CD4-positive, alpha-beta memory T cell (primary cell): ENCODE data around the gene STAM. TPM values are rescaled to one million over a fixed set of nuclear protein-coding genes. Genes with fewer than 3 reads are reported as not detected.

ENCODE experiments used
- CTCF ChIA-PET: fragments of 350-600 bp; sonication (Branson Sonifier 250); formaldehyde crosslinking; loops from one replicate; lab custom pipeline; 2021; ENCODE audit warnings: inconsistent platforms; ENCODE audit not compliant: partially characterized antibody; lab: Charles Lee
- POLR2A ChIA-PET: fragments of 350-600 bp; sonication (Branson Sonifier 250); formaldehyde crosslinking; loops from one replicate; lab custom pipeline; 2021; ENCODE audit not compliant: partially characterized antibody; lab: Charles Lee
- DNase-seq, 5 donors: peaks; one replicate each; pipeline versions ENCODE4 v3.0.0 to v3.0.0-alpha.2; 2020 to 2022; ENCODE audit warnings: mixed read lengths in 1 of 5
- H3K27ac ChIP-seq: one replicate; pipeline ENCODE4 v1.7.0; 2013; ENCODE audit warnings: low read depth, low read length
- H3K27me3 ChIP-seq: 2 replicates; pipeline ENCODE4 v1.7.0; 2013; ENCODE audit warnings: mild to moderate bottlenecking, low read length, moderate library complexity; ENCODE audit not compliant: insufficient read depth
- H3K36me3 ChIP-seq: 2 replicates; pipeline ENCODE4 v1.7.0; 2013; ENCODE audit warnings: mild to moderate bottlenecking, low read length, moderate library complexity; ENCODE audit not compliant: insufficient read depth
- H3K4me1 ChIP-seq: 2 replicates; pipeline ENCODE4 v1.7.0; 2013; ENCODE audit warnings: mild to moderate bottlenecking, low read length, moderate library complexity; ENCODE audit not compliant: insufficient read depth
- H3K4me3 ChIP-seq, 2 donors: one replicate each; pipeline ENCODE4 v1.7.0; 2013; ENCODE audit warnings: low read length in 2 of 2, mild to moderate bottlenecking in 1 of 2
- H3K9me3 ChIP-seq, 2 donors: one replicate each; pipeline ENCODE4 v1.7.0; 2013; ENCODE audit warnings: low read length in 2 of 2, control low read depth in 1 of 2; ENCODE audit not compliant: control insufficient read depth in 1 of 2
- H3K27ac Mint-ChIP-seq, 7 donors: one replicate each; pipeline ENCODE4 v1.8.0; 2020 to 2021; ENCODE audit warnings: mixed read lengths in 7 of 7, mild to moderate bottlenecking in 6 of 7, inconsistent platforms in 3 of 7, moderate library complexity in 3 of 7
- H3K27me3 Mint-ChIP-seq, 2 donors: one replicate each; pipeline ENCODE4 v1.8.0; 2020 to 2021; ENCODE audit warnings: mixed read lengths in 2 of 2
- H3K36me3 Mint-ChIP-seq, 2 donors: one replicate each; pipeline ENCODE4 v1.8.0; 2020 to 2021; ENCODE audit warnings: mixed read lengths in 2 of 2, inconsistent platforms in 1 of 2, mild to moderate bottlenecking in 1 of 2
- H3K4me1 Mint-ChIP-seq, 4 donors: one replicate each; pipeline ENCODE4 v1.8.0; 2020 to 2021; ENCODE audit warnings: mixed read lengths in 4 of 4, mild to moderate bottlenecking in 1 of 4
- H3K4me3 Mint-ChIP-seq, 8 donors: one replicate each; pipeline ENCODE4 v1.8.0; 2020 to 2021; ENCODE audit warnings: mixed read lengths in 8 of 8, mild to moderate bottlenecking in 7 of 8, moderate library complexity in 6 of 8, inconsistent platforms in 3 of 8
- H3K9me3 Mint-ChIP-seq, 8 donors: one replicate each; pipeline ENCODE4 v1.8.0; 2020 to 2021; ENCODE audit warnings: mixed read lengths in 8 of 8, mild to moderate bottlenecking in 5 of 8, inconsistent platforms in 3 of 8, moderate library complexity in 1 of 8
- intact Hi-C: fragments of 100-400 bp; cut with micrococcal nuclease; formaldehyde crosslinking; loops from one replicate; pipeline ENCODE4 v1.15.1; 2023
- polyA plus RNA-seq, 2 donors: library from polyadenylated mRNA; unstranded; fragments of 300-500 nt; fragmentation: Illumina TruSeq; gene quantifications; one replicate each; pipeline ENCODE4 v1.2.3, GENCODE V29; 2021
- total RNA-seq, 2 experiments: library from RNA; stranded (reverse); gene quantifications; one replicate each; pipeline ENCODE4 v1.2.3, GENCODE V29; 2021

The STAM gene
- total and polyA plus RNA-seq, 4 experiments from 2014 or later = 11.3 to 34.0 (median 22.7) TPM

DNA sequence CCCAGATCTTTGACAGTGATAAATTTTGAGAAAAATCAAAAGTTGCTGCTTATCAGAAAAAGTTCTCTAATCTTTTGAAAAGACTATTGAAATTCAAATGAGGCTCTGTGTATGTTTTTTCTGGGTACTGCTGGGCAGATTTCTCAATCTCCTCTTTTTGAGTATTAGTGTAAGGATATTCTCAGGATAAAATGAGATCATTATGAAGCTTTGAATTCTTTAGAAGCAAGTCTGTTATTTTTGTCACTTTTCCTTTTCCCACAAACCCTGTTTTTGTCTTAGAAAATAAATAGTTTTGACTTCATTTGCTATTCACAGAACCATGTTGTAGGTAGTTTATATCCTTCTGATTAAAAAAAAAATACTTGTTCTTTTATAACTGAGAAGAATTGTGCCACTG is 7.9 kb downstream of the STAM start:
- Mint-ChIP-seq H3K27me3 (no peaks in the 10 kb centered on the region), H3K27ac (peak overlapping the region in 6 of 7 donors; percentile 13 to 88 (median 67)), H3K9me3 (peaks cover 0 to 13% (median 6%) of the 10 kb centered on the region in 8 donors), H3K4me1 (peaks cover 52 to 92% (median 73%) of the 10 kb centered on the region in 4 donors), H3K4me3 (peak overlapping the region in 3 of 8 donors; percentile 47 to 69 (median 58)), H3K36me3 (peaks cover 43 to 45% of the 10 kb centered on the region in 2 donors)
- H3K27me3 ChIP-seq = no peaks in the 10 kb centered on the region
- no peak overlapping the region for H3K4me3 ChIP-seq
- POLR2A ChIA-PET = interaction anchor here (1.7 kb wide), 1 partner anchor 16 kb away, joined by 5 read pairs; no protein-coding TSS in a partner anchor
- CTCF ChIA-PET = interaction anchor here (1.7 to 3.1 kb wide), 2 partner anchors 8 to 44 kb away, joined by 3 to 10 read pairs; partner anchors contain the start of gene STAM
- H3K36me3 ChIP-seq = no peaks in the 10 kb centered on the region
- H3K27ac ChIP-seq = no peak overlapping the region
- no peak for DNase-seq
- H3K9me3 ChIP-seq = peaks cover 0 to 4% of the 10 kb centered on the region in 2 donors
- intact Hi-C loops = no loop called here
- peaks cover 80% of the 10 kb centered on the region for H3K4me1 ChIP-seq

DNA sequence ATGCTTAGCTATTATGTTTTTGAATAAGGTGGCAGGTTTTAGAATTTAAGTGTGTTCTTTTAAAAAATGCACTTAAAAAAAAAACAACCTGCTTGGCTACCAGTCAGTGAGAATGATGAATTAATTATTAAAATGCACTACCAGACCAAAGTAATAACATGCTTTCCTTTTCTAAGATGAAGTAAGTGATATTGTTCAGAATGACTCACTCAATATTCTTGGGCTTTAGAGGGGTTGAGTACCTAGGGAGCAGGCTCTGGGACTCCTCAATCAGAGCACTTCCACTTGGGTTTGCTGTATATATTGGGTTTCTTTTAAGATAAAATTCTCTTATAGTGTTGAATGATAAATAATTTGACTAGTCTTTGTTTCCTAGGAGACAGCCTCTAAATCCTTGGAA is 8.6 kb downstream of the STAM start:
- H3K36me3 ChIP-seq = no peaks in the 10 kb centered on the region
- Mint-ChIP-seq H3K4me1 (peaks cover 57 to 92% (median 73%) of the 10 kb centered on the region in 4 donors), H3K9me3 (peaks cover 0 to 13% (median 6%) of the 10 kb centered on the region in 8 donors), H3K36me3 (peaks cover 46 to 50% of the 10 kb centered on the region in 2 donors), H3K27ac (peak overlapping the region in 4 of 7 donors; percentile 31 to 84 (median 62)), H3K4me3 (peak overlapping the region in 1 of 8 donors; percentile 17), H3K27me3 (no peaks in the 10 kb centered on the region)
- POLR2A ChIA-PET = interaction anchor here (1.2 to 1.7 kb wide), 2 partner anchors 9 to 16 kb away, joined by 5 read pairs; partner anchors contain the start of gene STAM
- H3K27me3 ChIP-seq = no peaks in the 10 kb centered on the region
- CTCF ChIA-PET = interaction anchor here (1.7 to 3.1 kb wide), 2 partner anchors 9 to 44 kb away, joined by 3 to 10 read pairs; partner anchors contain the start of gene STAM
- no peak for DNase-seq
- intact Hi-C loops = no loop called here
- H3K4me1 ChIP-seq = peaks cover 80% of the 10 kb centered on the region
- H3K9me3 ChIP-seq = peaks cover 0 to 4% of the 10 kb centered on the region in 2 donors
- H3K27ac ChIP-seq = no peak overlapping the region
- no peak overlapping the region for H3K4me3 ChIP-seq

DNA sequence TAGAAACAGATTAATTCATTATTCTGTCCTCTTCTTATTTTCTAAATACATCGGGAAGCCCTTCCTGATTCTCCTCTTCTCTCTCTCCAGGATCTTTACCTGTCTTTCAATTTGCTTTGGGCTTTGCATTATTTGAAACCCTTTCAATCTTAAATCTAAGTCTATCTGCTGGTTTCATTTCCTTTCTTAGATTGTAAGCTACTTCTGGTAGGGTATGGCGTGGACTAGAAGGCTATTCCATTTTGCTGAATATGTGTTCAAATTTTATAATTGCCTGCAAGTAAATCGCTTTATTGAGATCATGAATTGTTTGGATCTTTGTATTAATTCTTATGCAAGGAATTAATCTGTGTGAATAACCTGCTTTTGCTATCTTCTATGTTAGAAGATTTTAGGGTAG is 11.1 kb downstream of the STAM start:
- Mint-ChIP-seq H3K9me3 (peaks cover 0 to 13% (median 6%) of the 10 kb centered on the region in 8 donors), H3K36me3 (peaks cover 37 to 51% of the 10 kb centered on the region in 2 donors), H3K4me3 (peak overlapping the region in 5 of 8 donors; percentile 5 to 47 (median 31)), H3K27me3 (no peaks in the 10 kb centered on the region), H3K27ac (peak overlapping the region; percentile 5 to 77 (median 61)), H3K4me1 (peaks cover 51 to 82% (median 63%) of the 10 kb centered on the region in 4 donors)
- intact Hi-C loops = loop anchor here (1.0 to 2.0 kb wide), 2 partner anchors 11 to 14 kb away; partner anchors contain the start of gene STAM
- no peaks in the 10 kb centered on the region for H3K36me3 ChIP-seq
- POLR2A ChIA-PET = interaction anchor here (1.1 to 6.0 kb wide), 2 partner anchors 8 to 10 kb away, joined by 3 to 41 read pairs; partner anchors contain the start of gene STAM
- CTCF ChIA-PET = no interaction called here
- no peak for DNase-seq
- H3K4me3 ChIP-seq = no peak overlapping the region
- H3K27ac ChIP-seq = peak overlapping the region; percentile 32
- no peaks in the 10 kb centered on the region for H3K27me3 ChIP-seq
- H3K4me1 ChIP-seq = peaks cover 71% of the 10 kb centered on the region
- peaks cover 0 to 4% of the 10 kb centered on the region in 2 donors for H3K9me3 ChIP-seq

DNA sequence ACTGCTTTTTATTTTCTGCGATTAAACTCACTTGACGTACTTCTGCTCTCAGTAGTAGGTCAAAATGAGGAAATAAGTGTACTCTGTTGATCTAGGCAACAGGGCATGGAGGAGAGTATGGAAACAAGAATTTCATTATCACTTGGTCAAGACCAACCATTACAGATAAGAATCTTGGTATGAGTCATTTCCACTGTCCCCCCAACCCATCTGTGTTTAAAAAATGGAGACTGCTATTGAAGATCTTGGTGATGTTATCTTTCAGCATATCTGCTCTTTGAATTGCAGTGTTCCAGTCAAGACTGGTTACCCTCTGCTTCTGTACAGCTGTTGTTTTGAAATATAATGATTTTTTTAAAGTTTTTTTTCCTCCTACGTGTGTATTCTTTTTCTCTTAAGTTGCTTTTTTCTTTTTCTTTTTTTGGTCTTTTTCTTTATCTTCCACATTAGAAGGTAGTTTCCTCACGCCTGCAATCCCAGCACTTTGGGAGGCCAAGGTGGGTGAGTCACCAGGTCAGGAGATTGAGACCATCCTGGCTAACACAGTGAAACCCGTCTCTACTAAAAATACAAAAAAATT is 11.7 kb downstream of the STAM start:
- DNase-seq = peak in 3 of 5 donors; percentile 23 to 41 (median 37)
- Histone ChIP-seq H3K27me3 (no peaks in the 10 kb centered on the region), H3K4me3 (no peak overlapping the region), H3K9me3 (peaks cover 0 to 4% of the 10 kb centered on the region in 2 donors), H3K4me1 (peaks cover 66% of the 10 kb centered on the region), H3K36me3 (no peaks in the 10 kb centered on the region), H3K27ac (peak overlapping the region; percentile 32)
- no peaks in the 10 kb centered on the region for H3K27me3 Mint-ChIP-seq
- ChIA-PET CTCF (interaction anchor here (0.7 kb wide), 1 partner anchor 10 kb away, joined by 3 read pairs; no protein-coding TSS in a partner anchor), POLR2A (interaction anchor here (1.1 to 6.0 kb wide), 2 partner anchors 9 to 11 kb away, joined by 3 to 41 read pairs; partner anchors contain the start of gene STAM)
- intact Hi-C loops = loop anchor here (1.0 to 2.0 kb wide), 2 partner anchors 11 to 13 kb away; partner anchors contain the start of gene STAM
- H3K27ac Mint-ChIP-seq = peak overlapping the region in 6 of 7 donors; percentile 22 to 80 (median 68)
- H3K4me1 Mint-ChIP-seq = peaks cover 47 to 75% (median 57%) of the 10 kb centered on the region in 4 donors
- peaks cover 37 to 47% of the 10 kb centered on the region in 2 donors for H3K36me3 Mint-ChIP-seq
- peak overlapping the region; percentile 17 to 65 (median 47) for H3K4me3 Mint-ChIP-seq
- peaks cover 0 to 13% (median 6%) of the 10 kb centered on the region in 8 donors for H3K9me3 Mint-ChIP-seq

DNA sequence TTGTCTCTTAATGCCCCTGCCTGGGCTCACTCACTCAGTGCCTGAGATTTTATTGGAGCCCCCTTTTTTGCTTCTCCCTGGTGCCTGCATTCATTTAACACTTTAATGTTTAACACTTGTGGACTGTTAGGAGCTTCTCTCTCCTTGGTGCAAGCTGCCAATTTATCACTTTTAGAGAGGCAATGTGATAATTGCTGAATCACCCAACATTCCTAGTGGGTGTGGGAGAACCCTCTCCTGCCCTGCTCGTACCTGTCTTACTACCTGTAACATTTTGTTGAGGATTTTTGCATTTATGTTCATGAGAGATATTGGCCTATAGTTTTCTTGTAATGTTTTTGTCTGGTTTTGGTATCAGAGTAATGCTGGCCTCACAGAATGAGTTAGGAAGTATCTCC is 13.2 kb downstream of the STAM start:
- Mint-ChIP-seq H3K27me3 (no peaks in the 10 kb centered on the region), H3K27ac (peak overlapping the region; percentile 12 to 81 (median 39)), H3K36me3 (peaks cover 39 to 50% of the 10 kb centered on the region in 2 donors), H3K4me3 (peak overlapping the region; percentile 15 to 75 (median 62)), H3K4me1 (peaks cover 47 to 74% (median 55%) of the 10 kb centered on the region in 4 donors), H3K9me3 (peaks cover 0 to 13% (median 6%) of the 10 kb centered on the region in 8 donors)
- POLR2A ChIA-PET = interaction anchor here (6.0 kb wide), 1 partner anchor 13 kb away, joined by 41 read pairs; the partner anchor contains the start of gene STAM
- Histone ChIP-seq H3K4me3 (peak overlapping the region in 1 of 2 donors; percentile 13), H3K9me3 (peaks cover 0 to 4% of the 10 kb centered on the region in 2 donors), H3K4me1 (peaks cover 68% of the 10 kb centered on the region), H3K36me3 (peaks cover 10% of the 10 kb centered on the region), H3K27ac (peak overlapping the region; percentile 32), H3K27me3 (no peaks in the 10 kb centered on the region)
- CTCF ChIA-PET = interaction anchor here (1.4 kb wide), 1 partner anchor 10 kb away, joined by 3 read pairs; no protein-coding TSS in a partner anchor
- DNase-seq = no peak
- intact Hi-C loops = no loop called here

DNA sequence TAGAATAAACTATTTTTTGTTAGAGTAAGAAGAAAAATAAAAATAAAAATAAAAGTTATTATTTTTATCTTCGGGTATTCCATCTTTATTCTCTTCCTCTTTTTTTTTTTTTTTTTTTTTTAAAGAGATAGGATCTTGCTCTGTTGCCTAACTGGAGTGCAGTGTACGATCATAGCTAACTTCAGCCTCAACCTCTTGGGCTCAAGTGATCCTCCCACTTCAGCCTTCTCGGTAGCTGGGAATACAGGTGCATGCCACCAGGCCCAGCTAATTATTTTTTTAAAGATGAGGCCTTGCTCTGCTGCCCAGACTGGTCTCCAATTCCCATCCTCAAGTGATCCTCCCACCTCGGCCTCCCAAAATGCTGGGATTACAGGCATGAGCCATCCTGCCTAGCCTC is 15.4 kb downstream of the STAM start:
- H3K27me3 Mint-ChIP-seq = no peaks in the 10 kb centered on the region
- H3K4me3 Mint-ChIP-seq = peak overlapping the region in 1 of 8 donors; percentile 8
- peak overlapping the region in 1 of 7 donors; percentile 5 for H3K27ac Mint-ChIP-seq
- intact Hi-C loops = no loop called here
- DNase-seq = no peak
- Histone ChIP-seq H3K27me3 (no peaks in the 10 kb centered on the region), H3K36me3 (peaks cover 10% of the 10 kb centered on the region), H3K27ac (no peak overlapping the region), H3K9me3 (no peaks in the 10 kb centered on the region), H3K4me1 (peaks cover 73% of the 10 kb centered on the region), H3K4me3 (no peak overlapping the region)
- ChIA-PET POLR2A (interaction anchor here (0.7 to 6.0 kb wide), 4 partner anchors 9 to 32 kb away, joined by 3 to 41 read pairs (median 4); partner anchors contain the start of gene STAM), CTCF (interaction anchor here (1.8 kb wide), 1 partner anchor 11 kb away, joined by 5 read pairs; no protein-coding TSS in a partner anchor)
- peaks cover 58 to 74% (median 62%) of the 10 kb centered on the region in 4 donors for H3K4me1 Mint-ChIP-seq
- H3K36me3 Mint-ChIP-seq = peaks cover 38 to 43% of the 10 kb centered on the region in 2 donors
- H3K9me3 Mint-ChIP-seq = no peaks in the 10 kb centered on the region
